Liver (tissue), 9 donors: ENCODE results near the gene UBR1. TPM values are rescaled to one million over a fixed set of nuclear protein-coding genes. Genes with fewer than 3 reads are reported as not detected.

ENCODE experiments used
- DNase-seq: peaks from one replicate; pipeline ENCODE4 v3.0.0-alpha.2; 2017; ENCODE audit warnings: low spot score
- H3K27ac ChIP-seq, 2 donors: one replicate each; pipeline ENCODE4 v1.7.0; 2013; ENCODE audit warnings: inconsistent platforms in 2 of 2, low read length in 2 of 2, control low read depth in 1 of 2, low read depth in 1 of 2, mild to moderate bottlenecking in 1 of 2
- H3K27me3 ChIP-seq, 4 donors: one replicate each; pipeline versions ENCODE4 v1.6.1 to v1.7.0; 2013; ENCODE audit warnings: low read length in 3 of 4, inconsistent platforms in 1 of 4, mild to moderate bottlenecking in 1 of 4, moderate library complexity in 1 of 4; ENCODE audit not compliant: control insufficient read depth in 4 of 4, insufficient read depth in 4 of 4
- H3K36me3 ChIP-seq, 4 donors: one replicate each; pipeline versions ENCODE4 v1.6.1 to v1.7.0; 2013; ENCODE audit warnings: low read length in 3 of 4, mild to moderate bottlenecking in 3 of 4, low read depth in 1 of 4, moderate library complexity in 1 of 4; ENCODE audit not compliant: control insufficient read depth in 4 of 4, insufficient read depth in 3 of 4
- H3K4me1 ChIP-seq, 4 donors: one replicate each; pipeline versions ENCODE4 v1.6.1 to v1.7.0; 2013; ENCODE audit warnings: low read length in 3 of 4, mild to moderate bottlenecking in 3 of 4, moderate library complexity in 1 of 4; ENCODE audit not compliant: control insufficient read depth in 4 of 4, insufficient read depth in 4 of 4
- H3K4me3 ChIP-seq, 3 donors: one replicate each; pipeline versions ENCODE4 v1.6.1 to v1.7.0; 2013; ENCODE audit warnings: low read length in 3 of 3, control low read depth in 1 of 3, low read depth in 1 of 3, mild to moderate bottlenecking in 1 of 3
- H3K9ac ChIP-seq, 2 donors: one replicate each; pipeline ENCODE4 v1.7.0; 2013; ENCODE audit warnings: low read length in 2 of 2, mild to moderate bottlenecking in 2 of 2, moderate library complexity in 2 of 2, control low read depth in 1 of 2, low read depth in 1 of 2
- H3K9me3 ChIP-seq, 4 donors: one replicate each; pipeline versions ENCODE4 v1.6.1 to v1.7.0; 2013; ENCODE audit warnings: low read length in 3 of 4; ENCODE audit not compliant: control insufficient read depth in 4 of 4
- EGR1 ChIP-seq, 2 donors: IDR thresholded peaks; 2 replicates each; pipeline ENCODE4 v1.6.1; 2016 to 2018; ENCODE audit warnings: antibody characterized with exemption in 2 of 2, low read depth in 2 of 2
- FOXA1 ChIP-seq: IDR thresholded peaks from 2 replicates; pipeline ENCODE4 v1.6.1; 2016; ENCODE audit warnings: antibody characterized with exemption
- FOXA2 ChIP-seq: IDR thresholded peaks from 2 replicates; pipeline ENCODE4 v1.6.1; 2016; ENCODE audit warnings: antibody characterized with exemption
- GABPA ChIP-seq, 2 donors: IDR thresholded peaks in 1 of 2; conservative IDR thresholded peaks in 1 of 2; 2 replicates each; pipeline ENCODE4 v1.6.1; 2016; ENCODE audit warnings: antibody characterized with exemption in 2 of 2, mild to moderate bottlenecking in 1 of 2, moderate library complexity in 1 of 2
- HNF4A ChIP-seq, 2 donors: conservative IDR thresholded peaks; 2 replicates each; pipeline ENCODE4 v1.6.1; 2016; ENCODE audit warnings: antibody characterized with exemption in 2 of 2, mild to moderate bottlenecking in 2 of 2
- HNF4G ChIP-seq: IDR thresholded peaks from 2 replicates; pipeline ENCODE4 v1.6.1; 2016; ENCODE audit warnings: antibody characterized with exemption
- JUND ChIP-seq, 2 donors: IDR thresholded peaks; 2 replicates each; pipeline ENCODE4 v1.6.1; 2016; ENCODE audit warnings: antibody characterized with exemption in 2 of 2
- NR2F2 ChIP-seq: IDR thresholded peaks from 2 replicates; pipeline ENCODE4 v1.6.1; 2016; ENCODE audit warnings: antibody characterized with exemption
- RAD21 ChIP-seq, 2 donors: IDR thresholded peaks; 2 replicates each; pipeline ENCODE4 v1.6.1; 2016; ENCODE audit warnings: antibody characterized with exemption in 2 of 2, mild to moderate bottlenecking in 2 of 2
- RXRA ChIP-seq, 2 donors: IDR thresholded peaks; 2 replicates each; pipeline ENCODE4 v1.6.1; 2017 to 2018; ENCODE audit warnings: antibody characterized with exemption in 2 of 2, mild to moderate bottlenecking in 1 of 2
- SP1 ChIP-seq: IDR thresholded peaks from 2 replicates; pipeline ENCODE4 v1.6.1; 2018; ENCODE audit warnings: antibody characterized with exemption, mild to moderate bottlenecking
- TAF1 ChIP-seq: conservative IDR thresholded peaks from 2 replicates; pipeline ENCODE4 v1.6.1; 2016; ENCODE audit warnings: antibody characterized with exemption, mild to moderate bottlenecking
- YY1 ChIP-seq: IDR thresholded peaks from 2 replicates; pipeline ENCODE4 v1.6.1; 2016; ENCODE audit warnings: antibody characterized with exemption, mild to moderate bottlenecking
- WGBS: extraction: QIAGEN DNeasy Blood & Tissue Kit; methylation state at CpG from one replicate; pipeline ENCODE4 v1.1.7; 2013; 5-methylcytosine and 5-hydroxymethylcytosine counted together
- polyA plus RNA-seq, 2 donors: library from polyadenylated mRNA; stranded (reverse) in 1 of 2; unstranded in 1 of 2; fragments of 200-250 nt in 1 of 2; fragments of >200 nt in 1 of 2; fragmentation: Nextera tagmentation in 1 of 2; extraction: Ambion mirVana in 1 of 2; gene quantifications; one replicate each; pipeline versions ENCODE4 v1.2.1 to v1.2.3, GENCODE V29; 2013 to 2015
- total RNA-seq, 2 donors: library from RNA; depleted of rRNA; stranded (reverse); fragments of >200 nt; gene quantifications; one replicate each; pipeline ENCODE4 v1.2.3, GENCODE V29; 2014
- TF ChIP-seq, protein P1 (sequence below): IDR thresholded peaks from 2 replicates; pipeline ENCODE4 v1.6.1; 2016; ENCODE audit warnings: antibody characterized with exemption
- TF ChIP-seq, protein P2 (sequence below): fragments of 150-350 bp; IDR thresholded peaks from 2 replicates; pipeline ENCODE4 v1.5.1; 2017; ENCODE audit warnings: improper control_type of control experiment, low read depth, low read length; ENCODE audit not compliant: missing input control
- TF ChIP-seq, protein P3 (sequence below): IDR thresholded peaks from 2 replicates; pipeline ENCODE4 v1.6.1; 2016; ENCODE audit warnings: antibody characterized with exemption
- TF ChIP-seq, protein P4 (sequence below): IDR thresholded peaks from 2 replicates; pipeline ENCODE4 v1.6.1; 2016; ENCODE audit warnings: antibody characterized with exemption
- TF ChIP-seq, protein P5 (sequence below): IDR thresholded peaks from 2 replicates; pipeline ENCODE4 v1.6.1; 2016; ENCODE audit warnings: antibody characterized with exemption, mild to moderate bottlenecking
- donor health status: healthy.
- donor health status: healthy.
- donor health status: healthy.
- donor health status: healthy.
- donor health status: healthy.

Gene UBR1
- total and polyA plus RNA-seq, 4 donors, result 3.7 to 25.3 (median 10.9) TPM

DNA sequence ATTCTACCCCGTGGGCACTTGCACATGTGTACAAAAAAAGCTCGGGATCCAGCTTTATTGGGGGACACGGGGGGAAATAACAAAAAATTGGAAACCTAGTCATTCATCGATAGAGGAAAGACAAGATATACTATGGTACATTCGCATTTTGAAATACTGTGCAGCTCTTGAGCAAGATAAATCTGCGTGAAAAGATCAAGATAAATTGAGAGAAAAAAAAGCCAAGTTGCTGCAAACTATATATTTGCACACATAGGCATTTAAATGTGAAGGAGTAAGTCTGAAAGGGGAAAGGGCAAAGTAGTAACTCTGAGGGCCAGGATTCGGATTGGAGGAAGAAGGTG lies 620 bp upstream of the UBR1 start:
- Histone ChIP-seq H3K4me1 (peaks cover 3 to 17% (median 14%) of the 10 kb centered on the region in 4 donors), H3K27ac (peak overlapping the region; percentile 93 to 96), H3K9ac (peak overlapping the region; percentile 92 to 99), H3K36me3 (no peaks in the 10 kb centered on the region), H3K9me3 (no peaks in the 10 kb centered on the region), H3K4me3 (peak overlapping the region; percentile 88 to 98 (median 93)), H3K27me3 (no peaks in the 10 kb centered on the region)
- DNase-seq, result no peak
- TF ChIP-seq FOXA1, result no peak
- no peak for TF ChIP-seq HNF4G
- TF ChIP-seq, protein P1, sequence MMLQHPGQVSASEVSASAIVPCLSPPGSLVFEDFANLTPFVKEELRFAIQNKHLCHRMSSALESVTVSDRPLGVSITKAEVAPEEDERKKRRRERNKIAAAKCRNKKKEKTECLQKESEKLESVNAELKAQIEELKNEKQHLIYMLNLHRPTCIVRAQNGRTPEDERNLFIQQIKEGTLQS, result no peak
- TF ChIP-seq JUND (IDR thresholded peaks at IDR 0.05), result no peak
- TF ChIP-seq, protein P2, sequence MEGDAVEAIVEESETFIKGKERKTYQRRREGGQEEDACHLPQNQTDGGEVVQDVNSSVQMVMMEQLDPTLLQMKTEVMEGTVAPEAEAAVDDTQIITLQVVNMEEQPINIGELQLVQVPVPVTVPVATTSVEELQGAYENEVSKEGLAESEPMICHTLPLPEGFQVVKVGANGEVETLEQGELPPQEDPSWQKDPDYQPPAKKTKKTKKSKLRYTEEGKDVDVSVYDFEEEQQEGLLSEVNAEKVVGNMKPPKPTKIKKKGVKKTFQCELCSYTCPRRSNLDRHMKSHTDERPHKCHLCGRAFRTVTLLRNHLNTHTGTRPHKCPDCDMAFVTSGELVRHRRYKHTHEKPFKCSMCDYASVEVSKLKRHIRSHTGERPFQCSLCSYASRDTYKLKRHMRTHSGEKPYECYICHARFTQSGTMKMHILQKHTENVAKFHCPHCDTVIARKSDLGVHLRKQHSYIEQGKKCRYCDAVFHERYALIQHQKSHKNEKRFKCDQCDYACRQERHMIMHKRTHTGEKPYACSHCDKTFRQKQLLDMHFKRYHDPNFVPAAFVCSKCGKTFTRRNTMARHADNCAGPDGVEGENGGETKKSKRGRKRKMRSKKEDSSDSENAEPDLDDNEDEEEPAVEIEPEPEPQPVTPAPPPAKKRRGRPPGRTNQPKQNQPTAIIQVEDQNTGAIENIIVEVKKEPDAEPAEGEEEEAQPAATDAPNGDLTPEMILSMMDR, result no peak
- no peak for TF ChIP-seq NR2F2
- TF ChIP-seq RXRA (IDR thresholded peaks at IDR 0.05), result no peak
- TF ChIP-seq HNF4A (conservative IDR thresholded peaks at IDR 0.05), result no peak
- no peak for TF ChIP-seq FOXA2
- no peak for TF ChIP-seq SP1
- TF ChIP-seq RAD21 (IDR thresholded peaks at IDR 0.05), result no peak
- TF ChIP-seq GABPA (IDR thresholded peaks at IDR 0.05 in 1 of 2, conservative IDR thresholded peaks at IDR 0.05 in 1 of 2), result no peak
- TF ChIP-seq, protein P3, sequence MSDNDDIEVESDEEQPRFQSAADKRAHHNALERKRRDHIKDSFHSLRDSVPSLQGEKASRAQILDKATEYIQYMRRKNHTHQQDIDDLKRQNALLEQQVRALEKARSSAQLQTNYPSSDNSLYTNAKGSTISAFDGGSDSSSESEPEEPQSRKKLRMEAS, result no peak
- TF ChIP-seq, protein P4, sequence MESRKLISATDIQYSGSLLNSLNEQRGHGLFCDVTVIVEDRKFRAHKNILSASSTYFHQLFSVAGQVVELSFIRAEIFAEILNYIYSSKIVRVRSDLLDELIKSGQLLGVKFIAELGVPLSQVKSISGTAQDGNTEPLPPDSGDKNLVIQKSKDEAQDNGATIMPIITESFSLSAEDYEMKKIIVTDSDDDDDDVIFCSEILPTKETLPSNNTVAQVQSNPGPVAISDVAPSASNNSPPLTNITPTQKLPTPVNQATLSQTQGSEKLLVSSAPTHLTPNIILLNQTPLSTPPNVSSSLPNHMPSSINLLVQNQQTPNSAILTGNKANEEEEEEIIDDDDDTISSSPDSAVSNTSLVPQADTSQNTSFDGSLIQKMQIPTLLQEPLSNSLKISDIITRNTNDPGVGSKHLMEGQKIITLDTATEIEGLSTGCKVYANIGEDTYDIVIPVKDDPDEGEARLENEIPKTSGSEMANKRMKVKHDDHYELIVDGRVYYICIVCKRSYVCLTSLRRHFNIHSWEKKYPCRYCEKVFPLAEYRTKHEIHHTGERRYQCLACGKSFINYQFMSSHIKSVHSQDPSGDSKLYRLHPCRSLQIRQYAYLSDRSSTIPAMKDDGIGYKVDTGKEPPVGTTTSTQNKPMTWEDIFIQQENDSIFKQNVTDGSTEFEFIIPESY, result no peak
- TF ChIP-seq EGR1 (IDR thresholded peaks at IDR 0.05; ENCODE audit: low read depth in 2 of 2), result no peak
- no peak for TF ChIP-seq TAF1
- 9% methylated on average over 7 of the region's 7 CpGs for WGBS

DNA sequence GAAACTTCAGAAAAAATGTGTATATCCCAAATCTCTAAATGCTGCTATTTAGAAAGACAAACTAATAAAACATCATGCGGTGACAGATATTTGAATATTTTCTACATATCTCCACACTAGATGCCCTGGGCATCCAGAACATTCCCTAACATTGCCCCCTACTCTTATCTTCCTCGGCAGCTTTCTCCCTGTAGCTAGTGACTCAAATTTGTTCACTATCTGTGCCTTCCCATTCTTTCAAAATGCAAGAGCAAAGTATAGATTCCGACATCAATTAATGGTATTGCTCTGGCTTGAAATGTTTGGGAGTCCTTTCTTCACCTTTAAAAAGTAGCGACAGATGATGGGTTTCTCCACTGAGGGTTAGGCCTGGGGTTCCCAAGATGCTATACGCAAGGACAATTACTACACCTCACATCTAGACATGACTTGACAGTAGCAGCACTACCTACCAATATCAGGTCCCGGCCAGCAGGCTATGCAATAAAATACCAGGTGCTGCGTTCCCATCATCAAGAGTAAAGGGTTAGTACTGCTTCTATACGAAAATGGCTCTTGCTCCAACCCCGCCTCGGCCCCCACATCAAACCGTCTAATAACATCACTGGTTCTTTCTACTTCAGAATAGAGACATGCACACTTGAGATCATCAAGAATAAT lies 631 bp downstream of the UBR1 start:
- no peaks in the 10 kb centered on the region for H3K9me3 ChIP-seq
- H3K27ac ChIP-seq, result peak overlapping the region; percentile 93 to 96
- 11% methylated on average over 11 of the region's 11 CpGs for WGBS
- no peaks in the 10 kb centered on the region for H3K27me3 ChIP-seq
- peak; percentile 60 for DNase-seq
- H3K36me3 ChIP-seq, result peaks cover 0 to 3% (median under 1%) of the 10 kb centered on the region in 4 donors
- H3K4me3 ChIP-seq, result peak overlapping the region; percentile 88 to 98 (median 93)
- peak overlapping the region; percentile 68 to 92 for H3K9ac ChIP-seq
- H3K4me1 ChIP-seq, result peaks cover 3 to 17% (median 14%) of the 10 kb centered on the region in 4 donors
- TF ChIP-seq FOXA2, result no peak
- no peak for TF ChIP-seq HNF4A (conservative IDR thresholded peaks at IDR 0.05)
- TF ChIP-seq GABPA (IDR thresholded peaks at IDR 0.05 in 1 of 2, conservative IDR thresholded peaks at IDR 0.05 in 1 of 2), result no peak
- TF ChIP-seq RXRA (IDR thresholded peaks at IDR 0.05), result no peak
- TF ChIP-seq JUND (IDR thresholded peaks at IDR 0.05), result no peak
- TF ChIP-seq, protein P2, result no peak
- TF ChIP-seq EGR1 (IDR thresholded peaks at IDR 0.05; ENCODE audit: low read depth in 2 of 2), result no peak
- TF ChIP-seq TAF1, result no peak
- no peak for TF ChIP-seq FOXA1
- TF ChIP-seq HNF4G, result no peak
- no peak for TF ChIP-seq RAD21 (IDR thresholded peaks at IDR 0.05)
- TF ChIP-seq, protein P4, result no peak
- TF ChIP-seq YY1, result no peak
- no peak for TF ChIP-seq NR2F2
- TF ChIP-seq, protein P5, sequence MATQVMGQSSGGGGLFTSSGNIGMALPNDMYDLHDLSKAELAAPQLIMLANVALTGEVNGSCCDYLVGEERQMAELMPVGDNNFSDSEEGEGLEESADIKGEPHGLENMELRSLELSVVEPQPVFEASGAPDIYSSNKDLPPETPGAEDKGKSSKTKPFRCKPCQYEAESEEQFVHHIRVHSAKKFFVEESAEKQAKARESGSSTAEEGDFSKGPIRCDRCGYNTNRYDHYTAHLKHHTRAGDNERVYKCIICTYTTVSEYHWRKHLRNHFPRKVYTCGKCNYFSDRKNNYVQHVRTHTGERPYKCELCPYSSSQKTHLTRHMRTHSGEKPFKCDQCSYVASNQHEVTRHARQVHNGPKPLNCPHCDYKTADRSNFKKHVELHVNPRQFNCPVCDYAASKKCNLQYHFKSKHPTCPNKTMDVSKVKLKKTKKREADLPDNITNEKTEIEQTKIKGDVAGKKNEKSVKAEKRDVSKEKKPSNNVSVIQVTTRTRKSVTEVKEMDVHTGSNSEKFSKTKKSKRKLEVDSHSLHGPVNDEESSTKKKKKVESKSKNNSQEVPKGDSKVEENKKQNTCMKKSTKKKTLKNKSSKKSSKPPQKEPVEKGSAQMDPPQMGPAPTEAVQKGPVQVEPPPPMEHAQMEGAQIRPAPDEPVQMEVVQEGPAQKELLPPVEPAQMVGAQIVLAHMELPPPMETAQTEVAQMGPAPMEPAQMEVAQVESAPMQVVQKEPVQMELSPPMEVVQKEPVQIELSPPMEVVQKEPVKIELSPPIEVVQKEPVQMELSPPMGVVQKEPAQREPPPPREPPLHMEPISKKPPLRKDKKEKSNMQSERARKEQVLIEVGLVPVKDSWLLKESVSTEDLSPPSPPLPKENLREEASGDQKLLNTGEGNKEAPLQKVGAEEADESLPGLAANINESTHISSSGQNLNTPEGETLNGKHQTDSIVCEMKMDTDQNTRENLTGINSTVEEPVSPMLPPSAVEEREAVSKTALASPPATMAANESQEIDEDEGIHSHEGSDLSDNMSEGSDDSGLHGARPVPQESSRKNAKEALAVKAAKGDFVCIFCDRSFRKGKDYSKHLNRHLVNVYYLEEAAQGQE, result no peak
- TF ChIP-seq SP1, result no peak
